ENCODE measurements around the gene HNRNPDL.
A peak's percentile ranks its signal among the peaks of the same experiment; 100 is the strongest.

HNRNPDL gene

GRCh38 chr4:82381661-82382296 lies 48.5 kb downstream of the HNRNPDL start:
- no peak for DNase-seq

- no peak for DNase-seq
Observed at GRCh38 chr4:82381235-82381634, 49.0 kb downstream of the HNRNPDL start.

- DNase-seq: no peak
Observed at GRCh38 chr4:82380831-82381230, 49.4 kb downstream of the HNRNPDL start.

GRCh38 chr4:82380344-82380743 lies 49.9 kb downstream of the HNRNPDL start:
- DNase-seq: no peak

DNA sequence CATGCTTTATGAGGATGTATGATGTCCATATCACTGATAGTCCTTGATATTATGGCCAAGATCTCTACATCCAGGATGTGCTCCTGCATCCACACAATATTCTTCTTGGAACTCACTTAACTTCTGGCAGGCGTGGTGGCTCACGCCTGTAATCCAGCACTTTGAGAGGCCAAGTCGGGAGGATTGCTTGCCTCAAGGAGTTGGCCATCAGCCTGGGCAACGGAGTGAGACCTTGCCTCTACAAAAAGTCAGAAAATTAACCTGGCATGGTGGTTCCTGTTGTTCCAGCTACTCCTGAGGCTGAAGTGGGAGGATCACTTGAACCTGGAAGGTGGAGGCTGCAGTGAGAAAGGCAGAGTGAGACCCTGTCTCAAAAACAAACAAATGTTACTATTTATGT lies 54.2 kb downstream of the HNRNPDL start:
- no peak for DNase-seq

- DNase-seq: peak; percentile 100
Observed at GRCh38 chr4:82373816-82374625, 56.2 kb downstream of the HNRNPDL start, which contains the start of gene HNRNPD. TSS of gene HNRNPD (minus strand) at chr4:82373991. CDS start at chr4:82373678, 313 bp downstream.

DNA sequence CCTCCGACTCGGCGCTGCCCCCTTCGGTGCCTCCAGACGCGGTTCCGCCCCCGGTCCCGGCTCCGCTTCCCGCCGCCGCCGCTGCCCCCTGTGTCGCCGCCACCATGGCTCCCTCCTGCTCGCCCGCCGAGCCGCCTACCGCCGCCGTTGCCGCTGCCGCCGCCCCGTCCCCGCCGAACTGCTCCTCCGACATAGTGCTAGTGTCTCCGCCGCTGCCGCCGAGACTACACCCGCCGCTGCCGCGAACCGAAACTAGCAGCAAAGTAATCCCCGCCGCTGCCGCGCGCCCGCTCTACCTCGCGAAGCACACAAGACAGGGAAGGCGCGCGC lies 56.8 kb downstream of the HNRNPDL start:
- DNase-seq: no peak
